ENCODE data around the gene CCT3. TPM values are rescaled to one million over a fixed set of nuclear protein-coding genes. Genes with fewer than 3 reads are reported as not detected.

CCT3 gene
- total RNA-seq = 567 and 570 TPM in 2 replicates

DNA sequence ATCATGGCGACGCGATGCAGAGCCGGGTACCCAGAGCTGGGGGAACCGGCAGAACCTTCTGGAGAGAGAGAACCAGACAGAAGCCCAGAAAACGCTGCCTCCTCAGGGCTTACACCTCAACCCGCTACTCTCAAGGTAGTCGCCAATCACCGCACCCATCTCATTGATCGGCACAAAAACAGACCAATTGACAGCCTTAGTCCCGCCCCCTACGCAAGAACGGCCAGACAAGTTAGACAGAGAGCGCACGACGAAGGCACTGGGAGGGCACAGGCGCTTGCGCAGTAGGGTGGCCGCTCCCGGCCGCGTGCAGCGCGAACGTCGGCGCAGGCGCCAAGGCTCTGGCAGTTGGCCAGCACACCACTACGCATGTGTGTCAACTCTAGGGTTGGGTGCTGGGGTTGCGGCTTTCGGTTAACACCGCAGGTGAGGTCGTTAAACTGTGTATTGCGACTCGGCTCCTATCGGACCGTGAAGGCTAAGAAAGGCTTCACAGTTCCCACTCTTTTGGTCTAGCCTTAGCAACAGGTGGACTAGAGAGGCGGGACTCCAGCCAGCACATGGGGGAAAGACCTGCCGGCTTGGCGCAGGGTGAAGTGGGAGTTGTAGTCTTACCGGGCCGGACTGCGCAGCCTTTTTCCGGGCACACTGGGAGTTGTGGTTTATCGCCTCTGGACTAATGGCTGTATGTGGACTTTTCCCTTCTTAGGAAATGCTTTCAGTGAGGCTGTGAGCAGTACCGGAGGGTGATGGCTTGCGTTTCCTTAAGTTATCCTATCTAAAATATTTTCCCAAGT is at the start of gene CCT3, which contains the start of gene TSACC:
CCT3 (minus strand) TSS at position 113 of the 797 bp plus-strand sequence; CDS start at position 5, 108 bp downstream.
TSACC (plus strand) TSS at position 347 of the 797 bp plus-strand sequence. CDS start 1,232 bp downstream, outside the sequence.
- Mint-ChIP-seq H3K27me3 (ENCODE audit: insufficient read depth) (peaks cover 5% of the 10 kb centered on the region), H3K9me3 (no peaks in the 10 kb centered on the region), H3K4me3 (peak within 1 kb of the TSS; percentile 98), H3K27ac (peak within 1 kb of the TSS; percentile 95), H3K36me3 (ENCODE audit: low read depth) (peaks cover 39% of the 10 kb centered on the region), H3K4me1 (ENCODE audit: low read depth) (peaks cover 41% of the 10 kb centered on the region)
- DNase-seq (ENCODE audit: low spot score) = peak; percentile 99
- intact Hi-C loops (cut with micrococcal nuclease) = loop anchor here (1.0 to 10.0 kb wide), 12 partner anchors 43 to 429 kb away; partner anchors contain the start of genes GLMP, ISG20L2, KHDC4 and LAMTOR2

DNA sequence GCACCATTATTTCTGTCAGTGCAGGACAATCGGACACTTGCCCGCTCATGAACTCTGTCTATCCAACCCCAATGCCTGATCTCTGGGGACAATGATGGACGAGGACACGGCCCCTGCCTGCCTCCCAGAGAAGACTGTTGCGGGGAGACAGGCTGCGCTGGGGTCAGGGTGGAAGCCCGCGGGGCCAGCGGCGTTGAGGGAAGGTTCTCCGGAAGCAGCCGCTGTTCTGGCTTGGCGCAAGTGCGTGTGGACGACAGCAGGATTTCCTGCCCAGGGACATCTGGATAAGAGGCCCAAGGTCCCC is 49.7 kb upstream of the CCT3 start:
- no peak for DNase-seq (ENCODE audit: low spot score)
- H3K27me3 Mint-ChIP-seq (ENCODE audit: insufficient read depth) = peaks cover 36% of the 10 kb centered on the region
- no peaks in the 10 kb centered on the region for H3K36me3 Mint-ChIP-seq (ENCODE audit: low read depth)
- no peaks in the 10 kb centered on the region for H3K9me3 Mint-ChIP-seq
- H3K4me1 Mint-ChIP-seq (ENCODE audit: low read depth) = peaks cover 5% of the 10 kb centered on the region
- H3K4me3 Mint-ChIP-seq = no peak overlapping the region
- intact Hi-C loops (cut with micrococcal nuclease) = no loop called here
- no peak overlapping the region for H3K27ac Mint-ChIP-seq

DNA sequence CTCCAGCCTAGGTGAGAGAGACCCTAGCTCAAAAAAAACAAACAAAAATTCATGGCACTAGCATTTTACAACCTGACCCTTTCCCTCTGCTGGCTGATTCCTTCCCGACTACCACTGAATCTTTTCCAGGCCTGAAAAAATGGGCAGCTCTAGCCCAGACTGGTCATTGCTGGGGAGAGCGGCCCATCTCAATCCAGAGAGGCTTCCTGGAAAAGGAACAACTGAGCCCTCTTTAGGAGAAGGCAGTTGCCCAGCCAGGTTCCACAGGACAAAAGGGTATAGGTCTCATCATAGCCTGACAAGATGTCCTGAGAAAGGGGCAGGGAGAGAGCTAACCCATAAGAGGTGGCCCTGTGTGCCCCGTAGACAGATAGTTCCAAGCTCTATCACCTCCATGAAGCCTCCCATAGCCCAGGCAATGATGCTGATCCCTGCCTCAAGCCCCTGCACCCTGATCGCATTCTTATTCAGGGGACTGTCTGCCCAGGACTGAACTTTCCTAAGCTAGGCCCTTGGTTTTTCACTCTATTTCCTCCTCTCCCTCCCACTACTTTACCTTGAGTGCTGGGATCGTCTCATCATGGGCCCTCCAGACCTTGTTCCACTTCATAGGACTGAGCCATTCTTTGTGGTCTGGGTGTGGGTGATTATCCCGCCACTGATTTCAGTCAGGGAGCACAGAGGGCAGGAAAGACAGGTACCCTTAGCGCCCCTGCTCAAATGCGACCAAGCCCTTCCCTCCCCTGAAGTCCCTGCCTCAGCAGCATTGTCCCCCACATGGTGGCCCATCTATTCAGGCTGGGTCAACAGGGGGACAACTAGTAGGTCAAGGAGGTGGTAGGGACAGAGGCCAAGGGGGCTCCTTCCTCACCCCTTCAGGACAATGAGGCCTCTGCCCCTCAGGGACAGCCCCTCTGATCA is 49.1 kb upstream of the CCT3 start:
- Mint-ChIP-seq H3K9me3 (no peaks in the 10 kb centered on the region), H3K36me3 (ENCODE audit: low read depth) (no peaks in the 10 kb centered on the region), H3K27ac (no peak overlapping the region), H3K27me3 (ENCODE audit: insufficient read depth) (peaks cover 36% of the 10 kb centered on the region), H3K4me3 (no peak overlapping the region), H3K4me1 (ENCODE audit: low read depth) (peaks cover 5% of the 10 kb centered on the region)
- no peak for DNase-seq (ENCODE audit: low spot score)
- intact Hi-C loops (cut with micrococcal nuclease) = no loop called here

DNA sequence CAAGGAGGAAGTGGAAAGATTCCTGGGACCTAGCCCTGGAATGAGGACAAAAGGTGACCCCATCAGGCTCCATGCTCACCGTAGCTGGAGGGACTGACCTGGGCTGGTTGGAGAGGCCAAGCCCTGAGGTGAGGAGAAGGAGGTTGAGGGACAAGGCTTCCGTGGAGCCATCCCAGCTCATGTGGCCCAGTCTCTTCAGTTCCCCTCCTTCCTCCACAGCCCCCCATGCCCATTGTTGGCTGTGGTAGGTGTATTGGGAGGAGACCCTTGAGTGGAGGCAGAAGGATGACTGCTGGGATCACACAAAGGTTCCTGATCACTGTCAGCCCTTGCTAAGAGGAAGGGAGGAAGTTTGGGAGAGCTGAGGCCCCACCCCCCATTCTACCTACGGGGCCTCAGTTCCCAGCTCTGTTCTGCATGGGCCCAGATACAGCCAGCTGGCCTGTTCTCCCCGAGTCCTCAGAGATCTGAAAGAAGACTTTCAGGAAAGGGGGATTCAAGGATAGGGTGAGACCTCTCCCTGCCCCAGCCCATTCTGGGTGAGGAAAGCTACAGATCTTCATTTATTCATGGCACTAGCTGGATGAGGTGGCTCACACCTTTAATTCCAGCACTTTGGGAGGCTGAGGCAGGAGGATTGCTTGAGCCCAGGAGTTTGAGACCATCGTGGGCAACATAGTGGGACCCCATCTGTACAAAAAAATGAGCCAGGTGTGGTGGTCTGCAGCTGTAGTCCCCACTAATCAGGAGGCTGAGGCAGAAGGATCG is 48.2 kb upstream of the CCT3 start:
- intact Hi-C loops (cut with micrococcal nuclease) = no loop called here
- H3K4me1 Mint-ChIP-seq (ENCODE audit: low read depth) = peaks cover 5% of the 10 kb centered on the region
- no peaks in the 10 kb centered on the region for H3K9me3 Mint-ChIP-seq

DNA sequence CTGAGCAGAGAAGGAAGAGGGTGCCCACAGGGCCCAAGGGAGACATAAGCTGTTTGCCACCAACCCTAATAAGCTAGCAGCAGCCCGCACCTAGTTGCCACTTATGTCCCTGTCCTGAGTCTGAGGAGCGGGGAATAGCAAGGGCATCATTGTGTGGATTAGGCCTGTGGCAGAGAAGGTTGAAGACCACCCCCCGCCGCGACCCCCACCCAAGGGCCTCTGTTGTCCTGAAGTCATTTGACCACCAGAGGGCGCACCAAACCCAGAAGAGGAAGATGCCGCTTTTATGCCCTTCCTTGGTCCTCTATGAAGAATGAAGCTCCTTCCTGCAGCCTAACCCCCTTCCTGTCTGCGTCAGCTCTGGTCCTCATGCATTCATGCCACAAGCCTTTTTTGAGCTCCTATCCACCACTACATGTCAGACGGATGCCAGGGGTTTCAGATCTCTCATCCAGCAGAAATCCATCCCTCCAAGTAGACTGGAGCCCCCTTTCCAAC is 47.5 kb upstream of the CCT3 start:
- Mint-ChIP-seq H3K36me3 (ENCODE audit: low read depth) (no peaks in the 10 kb centered on the region), H3K9me3 (no peaks in the 10 kb centered on the region), H3K27me3 (ENCODE audit: insufficient read depth) (peaks cover 34% of the 10 kb centered on the region), H3K4me3 (no peak overlapping the region), H3K27ac (no peak overlapping the region), H3K4me1 (ENCODE audit: low read depth) (peaks cover 5% of the 10 kb centered on the region)
- intact Hi-C loops (cut with micrococcal nuclease) = loop anchor here (1.0 kb wide), 2 partner anchors 60 to 224 kb away; no protein-coding TSS in a partner anchor
- peak; percentile 59 for DNase-seq (ENCODE audit: low spot score)

More for the DNA sequence above, 48.2 kb upstream of the CCT3 start:
- H3K27ac Mint-ChIP-seq = no peak overlapping the region
- H3K36me3 Mint-ChIP-seq (ENCODE audit: low read depth) = no peaks in the 10 kb centered on the region
- peaks cover 35% of the 10 kb centered on the region for H3K27me3 Mint-ChIP-seq (ENCODE audit: insufficient read depth)
- no peak for DNase-seq (ENCODE audit: low spot score)
- H3K4me3 Mint-ChIP-seq = no peak overlapping the region

DNA sequence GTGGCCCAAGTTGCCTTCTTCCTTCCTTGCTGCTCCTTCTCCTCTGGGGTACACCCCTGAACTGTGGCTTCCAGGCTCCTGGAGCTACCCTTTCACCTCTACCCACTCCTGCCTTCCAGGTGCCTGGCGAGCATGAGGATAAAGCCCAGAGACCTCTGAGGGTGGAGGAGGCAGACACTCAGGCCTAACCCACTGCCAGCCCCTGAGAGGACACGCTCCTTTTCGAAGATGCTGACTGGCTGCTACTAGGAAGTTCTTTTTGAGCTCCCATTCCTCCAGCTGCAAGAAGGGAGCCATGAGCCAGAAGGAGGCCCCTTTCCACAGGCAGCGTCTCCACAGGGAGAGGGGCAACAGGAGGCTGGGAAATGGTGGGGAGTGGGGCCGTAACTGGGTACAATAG is 46.6 kb upstream of the CCT3 start:
- Mint-ChIP-seq H3K9me3 (no peaks in the 10 kb centered on the region), H3K27me3 (ENCODE audit: insufficient read depth) (peaks cover 30% of the 10 kb centered on the region), H3K27ac (no peak overlapping the region), H3K36me3 (ENCODE audit: low read depth) (no peaks in the 10 kb centered on the region), H3K4me1 (ENCODE audit: low read depth) (peaks cover 5% of the 10 kb centered on the region), H3K4me3 (no peak overlapping the region)
- DNase-seq (ENCODE audit: low spot score) = no peak
- intact Hi-C loops (cut with micrococcal nuclease) = loop anchor here (1.0 kb wide), 2 partner anchors 61 to 225 kb away; no protein-coding TSS in a partner anchor

DNA sequence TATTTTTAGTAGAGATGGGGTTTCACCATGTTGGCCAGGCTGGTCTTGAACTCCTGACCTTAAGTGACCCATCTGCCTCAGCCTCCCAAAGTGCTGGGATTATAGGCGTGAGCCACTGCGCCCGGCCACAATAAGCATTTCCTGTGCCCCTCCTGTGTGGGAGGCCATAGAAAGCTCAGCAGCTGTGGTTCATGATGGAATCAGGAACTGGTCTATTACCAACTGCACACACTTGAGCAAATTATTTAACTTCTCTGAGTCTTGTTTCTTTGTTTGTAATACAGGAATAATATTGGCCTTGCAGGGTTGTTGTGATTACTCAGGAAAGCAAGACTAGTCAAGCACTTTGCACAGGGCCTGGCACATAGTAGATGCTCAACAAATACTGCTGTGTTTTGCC is 45.9 kb upstream of the CCT3 start:
- no peak overlapping the region for H3K27ac Mint-ChIP-seq
- no peak overlapping the region for H3K4me3 Mint-ChIP-seq
- H3K27me3 Mint-ChIP-seq (ENCODE audit: insufficient read depth) = peaks cover 23% of the 10 kb centered on the region
- H3K4me1 Mint-ChIP-seq (ENCODE audit: low read depth) = peaks cover 5% of the 10 kb centered on the region
- DNase-seq (ENCODE audit: low spot score) = no peak
- no peaks in the 10 kb centered on the region for H3K9me3 Mint-ChIP-seq
- H3K36me3 Mint-ChIP-seq (ENCODE audit: low read depth) = no peaks in the 10 kb centered on the region
- intact Hi-C loops (cut with micrococcal nuclease) = no loop called here

DNA sequence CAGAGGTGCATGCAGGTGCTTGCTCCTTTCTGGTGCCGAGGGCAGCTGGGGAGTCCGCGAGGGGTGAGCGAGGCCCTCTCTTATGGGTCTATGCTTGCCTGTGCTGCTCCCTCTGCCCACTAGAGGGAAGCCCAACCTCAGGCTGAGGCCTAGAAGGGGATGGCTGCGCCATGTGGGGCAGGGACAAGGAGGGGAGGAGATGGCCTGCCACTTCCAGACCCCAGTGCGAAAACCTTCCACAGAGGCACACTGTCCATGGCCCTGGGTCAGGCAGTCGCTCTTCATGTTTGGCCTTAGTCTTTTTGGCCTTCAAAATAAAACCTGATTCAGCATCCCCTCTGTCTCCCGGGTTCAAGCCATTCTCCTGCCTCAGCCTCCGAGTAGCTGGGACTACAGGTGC is 44.9 kb upstream of the CCT3 start:
- peak; percentile 39 for DNase-seq (ENCODE audit: low spot score)
- Mint-ChIP-seq H3K4me1 (ENCODE audit: low read depth) (peaks cover 5% of the 10 kb centered on the region), H3K27ac (no peak overlapping the region), H3K27me3 (ENCODE audit: insufficient read depth) (peaks cover 17% of the 10 kb centered on the region), H3K36me3 (ENCODE audit: low read depth) (no peaks in the 10 kb centered on the region), H3K4me3 (no peak overlapping the region), H3K9me3 (no peaks in the 10 kb centered on the region)
- intact Hi-C loops (cut with micrococcal nuclease) = no loop called here

DNA sequence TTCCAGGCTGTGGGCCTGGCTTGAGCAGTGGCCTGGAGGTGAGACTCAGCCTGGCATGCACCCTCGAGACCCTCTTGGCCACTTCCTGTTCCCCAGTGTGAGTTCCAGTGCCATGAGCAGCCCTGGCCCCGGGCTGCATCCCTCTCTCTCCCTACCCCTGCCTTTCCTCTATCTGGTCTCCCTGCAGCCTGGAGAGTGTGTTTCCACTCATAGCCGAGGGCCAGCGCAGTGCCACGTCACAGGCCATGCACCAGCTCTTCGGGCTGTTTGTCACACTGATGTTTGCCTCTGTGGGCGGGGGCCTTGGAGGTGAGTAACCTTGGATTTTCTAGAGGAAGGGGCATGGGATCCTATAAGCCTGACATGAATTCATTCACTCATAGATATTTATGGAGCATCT is 44.5 kb upstream of the CCT3 start:
- H3K4me1 Mint-ChIP-seq (ENCODE audit: low read depth) = peaks cover 5% of the 10 kb centered on the region
- H3K27me3 Mint-ChIP-seq (ENCODE audit: insufficient read depth) = peaks cover 13% of the 10 kb centered on the region
- intact Hi-C loops (cut with micrococcal nuclease) = no loop called here
- no peak overlapping the region for H3K27ac Mint-ChIP-seq
- no peak for DNase-seq (ENCODE audit: low spot score)
- H3K36me3 Mint-ChIP-seq (ENCODE audit: low read depth) = no peaks in the 10 kb centered on the region
- H3K4me3 Mint-ChIP-seq = no peak overlapping the region
- no peaks in the 10 kb centered on the region for H3K9me3 Mint-ChIP-seq

DNA sequence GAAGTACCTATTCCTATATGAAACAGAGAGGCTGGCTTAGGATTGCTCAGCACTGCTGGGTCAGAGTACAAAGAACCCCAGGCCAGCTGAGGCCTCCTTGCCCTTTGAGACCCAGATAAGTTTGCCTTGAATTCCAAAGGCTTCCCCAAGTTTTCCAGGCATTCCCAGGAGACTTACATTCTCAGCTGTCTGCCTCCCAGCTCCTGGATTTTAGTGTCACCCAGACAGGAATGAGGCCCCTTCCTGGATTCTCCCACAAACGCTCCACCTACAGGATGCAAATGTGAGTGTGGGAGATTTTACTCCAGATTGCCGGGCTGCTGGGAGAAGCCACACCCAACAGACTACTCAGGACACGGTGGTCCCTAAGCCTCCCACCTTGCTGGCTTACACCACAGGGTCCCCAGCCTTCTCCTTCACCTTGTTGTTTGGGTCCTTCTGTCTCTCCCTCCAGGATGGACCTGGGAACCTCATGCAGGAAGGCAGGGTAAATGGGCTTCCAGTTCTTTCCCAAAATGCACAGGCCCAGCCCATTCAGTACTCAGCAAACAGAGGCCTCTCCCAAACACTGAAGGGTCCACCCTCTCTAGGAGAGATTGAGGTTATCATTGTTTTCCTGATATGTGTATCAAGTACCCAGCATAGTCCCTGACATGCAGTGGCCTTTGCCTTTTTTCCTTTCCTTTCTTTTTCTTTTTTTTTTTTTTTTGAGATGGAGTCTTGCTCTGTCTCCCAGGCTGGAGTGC is 41.5 kb upstream of the CCT3 start:
- DNase-seq (ENCODE audit: low spot score) = no peak
- H3K9me3 Mint-ChIP-seq = no peaks in the 10 kb centered on the region
- H3K4me3 Mint-ChIP-seq = no peak overlapping the region
- H3K27me3 Mint-ChIP-seq (ENCODE audit: insufficient read depth) = peaks cover 10% of the 10 kb centered on the region
- intact Hi-C loops (cut with micrococcal nuclease) = no loop called here
- no peaks in the 10 kb centered on the region for H3K4me1 Mint-ChIP-seq (ENCODE audit: low read depth)
- H3K27ac Mint-ChIP-seq = no peak overlapping the region
- no peaks in the 10 kb centered on the region for H3K36me3 Mint-ChIP-seq (ENCODE audit: low read depth)

DNA sequence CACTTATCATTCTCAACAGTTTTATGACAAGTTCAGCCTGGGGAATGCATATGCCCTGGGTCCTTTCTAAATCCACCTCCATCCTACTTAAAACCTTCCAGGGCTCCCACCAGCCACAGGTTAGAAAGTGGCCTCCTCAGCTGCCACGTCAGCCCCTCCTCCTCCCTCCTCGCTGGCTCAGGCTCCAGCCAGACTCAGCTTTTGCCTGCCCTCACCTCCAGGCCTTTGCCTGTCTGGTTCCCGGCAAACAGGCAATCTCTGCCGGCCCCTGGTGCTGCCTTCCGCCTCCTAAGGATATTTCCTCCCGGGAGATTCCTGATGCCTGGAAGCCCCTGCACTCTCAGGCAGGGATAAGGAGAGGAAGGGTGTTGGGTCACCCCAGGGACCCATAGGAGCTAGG is 40.5 kb upstream of the CCT3 start:
- no peaks in the 10 kb centered on the region for H3K36me3 Mint-ChIP-seq (ENCODE audit: low read depth)
- DNase-seq (ENCODE audit: low spot score) = no peak
- no peak overlapping the region for H3K27ac Mint-ChIP-seq
- intact Hi-C loops (cut with micrococcal nuclease) = no loop called here
- H3K9me3 Mint-ChIP-seq = no peaks in the 10 kb centered on the region
- no peak overlapping the region for H3K4me3 Mint-ChIP-seq
- H3K27me3 Mint-ChIP-seq (ENCODE audit: insufficient read depth) = peaks cover 16% of the 10 kb centered on the region
- no peaks in the 10 kb centered on the region for H3K4me1 Mint-ChIP-seq (ENCODE audit: low read depth)
